Mucosa of gallbladder (tissue), 1 donor: ENCODE data around the gene PKD1. TPM values are rescaled to one million over a fixed set of nuclear protein-coding genes. Genes with fewer than 3 reads are reported as not detected.
"Not testable (repeated sequence)": the region's sequence is repeated elsewhere in the genome, so short reads cannot be mapped to it uniquely, and the experiment has no call there.

Experiments
- DNase-seq: peaks from one replicate; pipeline ENCODE4 v3.0.0-alpha.2; 2020; ENCODE audit warnings: low spot score
- total RNA-seq: library from RNA; stranded (reverse); gene quantifications from one replicate; pipeline ENCODE4 v1.2.1, GENCODE V29; 2021
- donor health status: DM: no; HTN: no; CAD: no.

The PKD1 gene
- total RNA-seq, 1 donor from 2014 or later, result 154 TPM

GRCh38 chr16:2124377-2124693, 11.4 kb downstream of the PKD1 start:
- not testable (repeated sequence) for DNase-seq

GRCh38 chr16:2123706-2124376, 11.9 kb downstream of the PKD1 start:
- not testable (repeated sequence) for DNase-seq

GRCh38 chr16:2122934-2123683, 12.6 kb downstream of the PKD1 start:
- DNase-seq, result not testable (repeated sequence)

GRCh38 chr16:2122429-2122828, 13.3 kb downstream of the PKD1 start:
- DNase-seq, result no peak

GRCh38 chr16:2121853-2122252, 13.8 kb downstream of the PKD1 start:
- DNase-seq, result no peak

GRCh38 chr16:2121325-2121724, 14.4 kb downstream of the PKD1 start:
- DNase-seq, result peak; percentile 42

GRCh38 chr16:2117960-2118722, 17.6 kb downstream of the PKD1 start:
- DNase-seq, result not testable (repeated sequence)

- DNase-seq, result not testable (repeated sequence)
Measured at GRCh38 chr16:2117341-2117740, 18.4 kb downstream of the PKD1 start.

GRCh38 chr16:2116428-2116827, 19.3 kb downstream of the PKD1 start:
- not testable (repeated sequence) for DNase-seq

- no peak for DNase-seq
Measured at GRCh38 chr16:2115591-2115973, 20.1 kb downstream of the PKD1 start.

GRCh38 chr16:2114885-2115590, 20.7 kb downstream of the PKD1 start:
- not testable (repeated sequence) for DNase-seq

GRCh38 chr16:2114225-2114624, 21.5 kb downstream of the PKD1 start:
- not testable (repeated sequence) for DNase-seq

GRCh38 chr16:2112539-2113106, 23.1 kb downstream of the PKD1 start:
- DNase-seq, result not testable (repeated sequence)

GRCh38 chr16:2111412-2112335, 24.0 kb downstream of the PKD1 start:
- not testable (repeated sequence) for DNase-seq

GRCh38 chr16:2111009-2111353, 24.7 kb downstream of the PKD1 start:
- not testable (repeated sequence) for DNase-seq

- DNase-seq, result not testable (repeated sequence)
Measured at GRCh38 chr16:2110332-2111008, 25.2 kb downstream of the PKD1 start.

GRCh38 chr16:2109872-2110271, 25.8 kb downstream of the PKD1 start:
- not testable (repeated sequence) for DNase-seq

- DNase-seq, result not testable (repeated sequence)
Measured at GRCh38 chr16:2109271-2109580, 26.5 kb downstream of the PKD1 start.

GRCh38 chr16:2108446-2109270, 27.0 kb downstream of the PKD1 start:
- not testable (repeated sequence) for DNase-seq
